ENCODE measurements around the gene TBC1D10B.

DNA sequence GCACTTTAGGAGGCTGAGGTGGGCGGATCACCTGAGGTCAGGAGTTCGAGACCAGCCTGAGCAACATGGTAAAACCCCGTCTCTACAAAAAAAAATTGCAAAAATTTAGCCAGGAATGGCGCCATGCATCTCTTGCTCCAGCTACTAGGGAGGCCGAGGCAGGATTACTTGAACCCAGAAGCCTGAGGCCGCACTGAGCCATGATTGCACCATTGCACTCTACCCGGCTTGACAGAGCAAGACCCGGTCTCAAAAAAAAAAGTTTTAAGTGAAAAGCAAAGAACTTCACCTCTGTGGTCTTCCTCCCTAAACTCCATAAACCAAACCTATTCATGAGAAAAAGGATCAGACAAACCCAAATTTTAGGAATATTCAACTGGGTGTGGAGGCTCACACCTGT is 22.2 kb downstream of the TBC1D10B start:
- TF ChIP-seq, protein P1, sequence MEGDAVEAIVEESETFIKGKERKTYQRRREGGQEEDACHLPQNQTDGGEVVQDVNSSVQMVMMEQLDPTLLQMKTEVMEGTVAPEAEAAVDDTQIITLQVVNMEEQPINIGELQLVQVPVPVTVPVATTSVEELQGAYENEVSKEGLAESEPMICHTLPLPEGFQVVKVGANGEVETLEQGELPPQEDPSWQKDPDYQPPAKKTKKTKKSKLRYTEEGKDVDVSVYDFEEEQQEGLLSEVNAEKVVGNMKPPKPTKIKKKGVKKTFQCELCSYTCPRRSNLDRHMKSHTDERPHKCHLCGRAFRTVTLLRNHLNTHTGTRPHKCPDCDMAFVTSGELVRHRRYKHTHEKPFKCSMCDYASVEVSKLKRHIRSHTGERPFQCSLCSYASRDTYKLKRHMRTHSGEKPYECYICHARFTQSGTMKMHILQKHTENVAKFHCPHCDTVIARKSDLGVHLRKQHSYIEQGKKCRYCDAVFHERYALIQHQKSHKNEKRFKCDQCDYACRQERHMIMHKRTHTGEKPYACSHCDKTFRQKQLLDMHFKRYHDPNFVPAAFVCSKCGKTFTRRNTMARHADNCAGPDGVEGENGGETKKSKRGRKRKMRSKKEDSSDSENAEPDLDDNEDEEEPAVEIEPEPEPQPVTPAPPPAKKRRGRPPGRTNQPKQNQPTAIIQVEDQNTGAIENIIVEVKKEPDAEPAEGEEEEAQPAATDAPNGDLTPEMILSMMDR (IDR thresholded peaks at IDR 0.05; ENCODE audit: borderline replicate concordance, extremely low read depth, low read length, poor library complexity, severe bottlenecking): no peak
- no peak for TF ChIP-seq EZH2 (IDR thresholded peaks at IDR 0.05; ENCODE audit: borderline replicate concordance, low read depth, low read length, severe bottlenecking)
